ENCODE results near the gene GALNT18.

GALNT18 gene

DNA sequence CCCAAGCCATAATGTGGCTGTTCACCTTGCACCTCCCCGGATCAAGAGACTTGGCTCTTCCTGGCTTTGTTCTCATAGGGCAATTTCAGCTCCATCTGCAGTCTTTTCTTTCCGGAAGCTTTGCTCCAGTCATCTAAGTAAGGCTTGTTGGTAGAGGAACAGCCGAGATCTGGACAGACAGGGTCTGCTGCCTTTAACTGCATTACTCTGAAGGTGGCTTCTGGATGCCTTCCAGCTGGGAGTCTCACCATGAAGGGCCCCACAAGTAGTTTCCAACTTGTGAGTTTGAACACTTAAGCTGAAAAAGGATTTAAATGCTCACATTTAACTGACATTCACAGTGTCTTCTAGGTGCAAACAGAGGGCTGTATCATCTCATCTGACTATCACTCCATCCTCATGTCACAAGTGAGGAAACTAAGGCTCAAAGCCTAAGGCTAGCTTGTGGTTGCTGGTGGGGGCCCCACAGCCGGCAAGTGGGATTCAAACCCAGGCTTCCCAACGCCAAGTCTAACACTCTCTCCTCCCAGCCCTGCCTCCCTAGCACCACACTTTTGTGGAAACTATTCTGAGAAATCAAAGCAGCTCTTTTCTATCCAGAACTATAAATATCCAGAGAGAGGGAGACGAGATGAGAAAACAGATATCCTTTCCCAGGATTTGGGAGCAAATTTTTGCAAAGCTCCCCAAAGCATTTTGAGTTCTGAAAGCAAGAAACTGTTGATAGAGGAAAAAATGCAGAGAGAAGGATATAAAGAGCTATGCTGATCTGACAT, 58.4 kb downstream of the GALNT18 start:
- no peak for DNase-seq

DNA sequence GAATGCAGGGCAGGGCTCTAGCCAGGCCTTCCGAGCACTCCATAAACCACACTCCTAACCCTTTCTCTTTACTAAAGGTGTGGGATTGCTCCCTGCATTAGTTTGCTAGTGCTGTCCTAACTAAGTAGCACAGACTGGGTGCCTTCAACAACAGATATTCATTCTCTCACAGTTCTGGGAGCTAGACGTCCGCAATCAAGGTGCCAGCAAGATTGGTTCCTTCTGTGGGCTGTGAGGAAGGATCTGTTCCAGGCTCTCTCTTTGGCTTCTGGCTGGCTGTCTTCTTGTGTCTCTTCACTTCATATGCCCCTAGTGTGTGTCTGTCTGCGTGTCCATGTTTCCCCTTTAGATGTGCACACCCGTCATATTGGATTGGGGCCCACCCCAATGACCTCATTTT, 59.8 kb downstream of the GALNT18 start:
- DNase-seq = no peak

DNA sequence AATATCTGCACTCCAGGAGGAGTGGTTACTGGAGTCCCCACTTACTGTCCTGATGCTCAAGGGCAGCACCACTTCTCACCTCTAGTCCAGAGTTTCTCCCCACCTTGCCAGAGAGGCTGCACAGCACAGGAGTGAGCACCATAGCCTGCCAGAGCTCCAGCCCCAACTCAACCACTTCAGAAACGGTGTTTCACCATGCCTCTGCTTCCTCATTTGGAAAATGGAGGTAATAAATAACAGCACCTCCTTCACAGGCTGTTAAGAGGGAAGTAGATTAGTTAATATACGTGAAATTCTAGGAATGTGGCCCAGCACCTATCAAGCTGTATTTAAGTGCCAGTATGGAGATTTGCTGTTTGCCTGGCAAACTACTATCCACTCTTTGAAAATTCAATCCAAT, 63.0 kb downstream of the GALNT18 start:
- DNase-seq = no peak

DNA sequence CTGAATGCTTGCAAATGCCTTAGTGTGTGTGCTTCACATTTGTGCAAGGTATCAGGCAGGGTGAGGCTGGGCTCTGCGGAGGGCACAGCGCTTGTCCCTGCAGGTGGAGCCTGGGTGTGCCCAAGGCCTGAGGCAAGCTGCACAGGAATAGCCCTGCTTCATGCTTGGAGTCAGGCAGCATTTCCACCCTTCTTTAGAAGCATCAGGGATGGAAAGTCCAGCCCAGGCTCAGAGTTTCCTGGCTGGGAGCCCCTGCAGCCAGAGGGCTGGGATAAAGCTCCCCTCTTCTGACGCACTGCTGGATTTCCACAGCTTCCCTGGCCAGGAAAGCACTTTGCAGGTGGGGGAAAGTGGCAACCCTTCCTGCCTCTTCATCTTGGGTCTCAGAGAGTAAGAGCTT, 63.4 kb downstream of the GALNT18 start:
- no peak for DNase-seq

DNA sequence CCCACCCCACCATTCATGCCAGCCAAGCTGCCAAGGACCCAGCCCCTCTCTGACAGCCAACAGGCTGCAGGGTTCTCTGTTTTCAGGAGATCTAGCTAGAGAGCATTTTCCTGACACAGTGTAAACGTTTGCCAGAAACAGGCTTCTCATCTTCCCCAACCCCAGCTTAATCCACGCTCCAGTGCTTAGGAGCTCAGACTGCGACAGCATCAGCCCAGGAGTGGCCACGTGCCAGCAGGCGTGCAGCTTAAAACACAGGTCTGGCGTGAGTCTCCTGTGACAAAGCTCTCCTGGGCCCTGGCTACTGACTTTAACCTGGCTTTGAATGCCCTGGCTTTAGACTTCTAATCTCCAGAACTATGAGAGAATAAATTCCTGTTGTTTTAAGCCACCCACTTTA, 66.6 kb downstream of the GALNT18 start:
- no peak for DNase-seq

DNA sequence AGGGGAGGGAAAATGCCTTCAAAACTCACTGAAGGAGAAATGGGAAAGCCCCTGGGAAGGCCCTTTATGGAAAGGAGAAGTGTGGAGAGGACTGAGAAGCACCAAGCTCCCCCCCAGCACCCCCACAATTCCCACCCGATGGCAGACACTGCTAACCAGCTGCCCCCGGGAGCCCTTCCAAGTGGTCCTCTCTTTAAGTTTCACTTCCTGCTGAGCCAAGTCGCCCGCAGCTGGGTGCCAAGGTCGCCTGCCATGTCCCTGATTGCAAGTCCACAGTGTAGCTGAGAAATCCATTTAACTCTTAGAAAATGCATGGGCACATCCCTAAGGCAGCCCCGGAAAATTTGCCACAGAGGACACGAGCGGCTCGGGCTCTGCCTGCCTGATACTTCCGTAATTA, 68.2 kb downstream of the GALNT18 start:
- DNase-seq = no peak

DNA sequence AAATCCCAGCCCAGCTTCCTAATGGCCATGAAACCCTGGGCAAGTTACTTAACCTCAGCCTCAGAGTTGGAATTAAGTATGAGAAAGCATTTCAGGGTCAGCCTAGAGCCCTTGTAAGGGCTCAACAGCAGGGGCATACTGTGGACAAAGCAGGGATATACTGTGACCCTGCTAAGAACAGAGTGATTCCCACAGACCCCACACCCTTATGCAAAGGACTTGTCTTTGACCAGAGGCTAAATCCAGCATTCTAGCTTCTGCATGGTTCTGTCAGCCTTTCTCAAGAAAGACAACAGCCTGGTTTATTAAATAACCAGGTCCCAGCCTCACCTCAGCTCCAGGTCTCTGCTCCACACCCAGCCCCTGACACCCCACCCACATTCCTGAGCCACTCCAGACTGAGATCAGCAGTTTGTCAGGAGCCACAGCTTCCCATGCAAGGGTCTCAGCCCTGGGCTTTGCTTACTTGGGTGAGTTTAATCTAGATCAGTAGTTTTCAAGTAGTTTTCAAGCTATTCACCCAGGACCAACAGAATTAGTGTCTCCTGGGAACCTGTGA, 69.2 kb downstream of the GALNT18 start:
- no peak for DNase-seq

DNA sequence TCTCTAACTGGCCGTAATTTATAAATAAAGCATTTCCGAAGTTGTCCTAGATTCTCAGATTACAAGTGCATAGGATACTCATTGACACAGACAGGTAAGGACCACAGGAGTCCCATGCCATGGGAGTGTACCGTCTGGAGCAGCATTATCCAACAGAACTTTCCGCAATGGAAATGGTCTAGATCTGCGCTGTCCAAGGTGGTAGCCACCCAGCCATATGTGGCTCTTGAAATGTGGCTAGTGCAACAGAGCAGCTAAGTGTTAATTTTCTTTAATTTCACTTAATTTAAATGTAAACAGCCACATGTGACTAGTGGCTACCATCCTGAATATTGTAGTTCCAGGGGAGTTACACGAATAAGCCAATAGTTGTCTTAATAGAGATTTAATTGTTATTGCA, 71.3 kb downstream of the GALNT18 start:
- DNase-seq = no peak

DNA sequence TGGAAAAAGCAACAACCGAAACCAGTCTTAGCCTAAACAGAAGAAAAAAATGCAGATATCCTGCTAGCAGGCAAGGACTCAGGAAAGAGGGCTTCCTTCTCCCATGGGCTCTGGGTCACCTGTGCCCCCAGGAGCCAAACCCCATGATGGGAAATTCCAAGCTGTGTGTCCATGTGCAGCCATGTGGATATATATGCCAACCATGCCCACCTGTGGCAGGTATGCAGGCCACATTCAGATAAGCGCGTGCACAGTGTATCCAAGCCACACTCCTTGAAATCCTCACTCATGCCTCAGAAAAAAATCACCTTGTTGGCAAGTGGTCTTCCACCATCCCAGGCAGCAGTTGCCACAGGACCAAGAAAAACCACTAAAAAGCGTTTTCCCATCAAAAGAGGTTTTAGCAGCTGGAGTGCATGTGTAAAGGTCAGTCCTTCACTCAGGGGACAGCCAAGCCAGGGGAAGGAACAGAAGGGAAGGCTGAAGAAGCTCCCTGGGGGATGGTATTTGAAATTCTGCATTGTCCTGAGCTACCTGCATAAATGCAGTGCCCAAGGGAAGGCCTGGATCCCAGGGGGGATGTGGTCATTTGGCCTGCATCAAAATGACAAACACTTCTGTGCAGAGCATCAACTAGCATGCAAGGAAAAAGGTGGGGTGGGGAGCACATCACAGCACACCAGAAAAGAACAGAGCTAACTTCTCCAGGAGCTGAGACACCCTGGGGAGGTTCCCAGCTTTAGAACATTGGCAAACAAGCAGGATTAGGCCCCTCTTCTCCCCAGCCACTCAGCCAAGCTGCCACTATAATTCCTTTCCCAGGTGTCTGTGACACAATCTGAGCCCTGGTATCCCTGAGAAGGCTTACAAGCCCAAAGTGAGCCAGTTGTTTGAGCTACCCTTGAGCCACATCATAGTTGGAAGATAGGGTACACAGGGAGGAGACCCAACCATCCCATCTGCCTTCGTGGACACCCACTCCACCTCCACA, 76.2 kb downstream of the GALNT18 start:
- DNase-seq = no peak

DNA sequence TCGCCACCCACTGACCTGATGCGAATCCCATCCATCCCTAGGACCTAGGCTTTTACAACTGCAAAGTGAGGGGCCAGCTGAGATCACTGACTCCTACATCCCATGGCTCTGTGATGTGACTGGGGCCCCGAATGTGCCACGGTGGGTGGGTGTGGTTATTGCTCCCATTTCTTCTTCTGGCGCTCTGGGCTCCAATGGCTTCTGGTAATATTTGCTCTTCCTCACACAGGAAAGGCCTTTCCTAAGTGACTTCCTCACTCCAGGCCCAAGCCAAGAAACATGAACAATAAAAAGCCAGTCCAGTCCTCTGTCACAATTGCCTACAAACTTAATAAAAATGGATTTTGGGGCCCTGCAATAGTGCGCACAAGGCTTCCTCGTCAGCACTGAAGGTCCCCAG, 78.1 kb downstream of the GALNT18 start:
- no peak for DNase-seq

DNA sequence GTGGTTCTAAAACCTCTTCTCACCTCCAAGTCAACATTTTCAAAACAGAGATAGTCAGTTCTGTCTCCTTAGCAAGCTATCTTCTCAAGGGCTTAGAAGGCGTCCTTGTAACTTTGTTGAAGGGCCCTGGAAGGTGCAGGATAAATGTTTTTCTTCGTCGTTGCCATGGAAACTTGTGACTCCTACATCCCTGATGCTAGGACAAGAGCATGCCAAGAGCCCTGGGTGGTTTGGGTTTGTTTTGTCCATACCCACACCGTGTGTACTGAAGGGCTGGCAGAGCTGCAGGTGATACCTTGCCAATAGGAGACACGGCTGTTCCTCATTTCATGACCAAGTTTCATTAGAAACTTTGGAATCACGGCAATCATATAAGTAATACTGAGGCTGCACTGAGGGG, 81.6 kb downstream of the GALNT18 start:
- DNase-seq = no peak

DNA sequence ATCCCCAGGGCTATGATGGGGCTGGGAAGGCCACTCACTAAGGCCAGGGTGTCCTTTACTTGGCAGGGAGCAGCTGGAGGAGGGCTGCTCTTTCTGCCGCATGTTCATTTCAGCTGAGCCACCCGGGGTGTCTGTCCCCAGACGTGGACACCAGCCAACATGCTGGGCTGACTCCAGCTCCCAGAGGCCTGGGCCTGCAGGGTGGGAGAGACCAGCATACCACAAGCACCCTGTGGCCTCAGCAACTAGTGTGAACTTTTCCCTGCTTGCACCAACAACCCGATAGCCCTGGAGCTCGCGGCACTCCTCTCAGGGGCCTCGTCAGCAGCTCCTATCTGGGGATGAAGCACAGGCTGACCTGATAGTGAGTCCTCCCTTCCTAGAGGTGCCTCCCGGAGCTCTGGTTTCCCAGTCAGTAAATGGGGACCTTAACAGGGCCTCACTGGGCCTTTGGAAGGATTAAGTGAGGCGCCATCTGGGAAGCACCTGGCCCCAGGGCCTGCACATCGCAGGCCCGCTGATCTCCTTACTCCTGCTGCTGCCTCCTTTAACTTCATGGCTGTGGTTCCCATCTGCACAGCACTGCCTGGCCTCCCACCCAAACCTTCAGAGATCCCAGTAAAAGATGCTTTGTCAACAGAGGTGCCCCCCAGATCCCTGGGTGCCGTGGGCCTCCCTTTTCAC, 83.4 kb downstream of the GALNT18 start:
- DNase-seq = no peak

DNA sequence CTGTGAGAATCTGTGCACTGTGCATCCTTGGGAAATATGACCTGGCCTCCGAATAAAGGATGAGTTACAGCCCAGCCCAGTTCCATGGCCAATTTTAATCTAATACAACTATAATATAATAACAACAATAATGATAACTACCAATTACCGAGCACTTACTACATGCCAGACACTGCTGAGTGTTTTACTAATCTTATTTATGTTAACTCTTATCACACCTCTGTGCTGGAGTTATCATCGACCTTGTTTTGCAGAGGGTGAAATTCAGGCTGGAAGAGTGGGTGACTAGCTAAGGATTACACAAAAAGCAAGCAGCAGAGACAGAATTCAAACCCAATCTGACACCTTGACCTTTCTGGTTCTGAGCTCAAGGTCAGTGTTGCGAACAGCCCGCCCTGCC, 83.9 kb downstream of the GALNT18 start:
- DNase-seq = no peak

DNA sequence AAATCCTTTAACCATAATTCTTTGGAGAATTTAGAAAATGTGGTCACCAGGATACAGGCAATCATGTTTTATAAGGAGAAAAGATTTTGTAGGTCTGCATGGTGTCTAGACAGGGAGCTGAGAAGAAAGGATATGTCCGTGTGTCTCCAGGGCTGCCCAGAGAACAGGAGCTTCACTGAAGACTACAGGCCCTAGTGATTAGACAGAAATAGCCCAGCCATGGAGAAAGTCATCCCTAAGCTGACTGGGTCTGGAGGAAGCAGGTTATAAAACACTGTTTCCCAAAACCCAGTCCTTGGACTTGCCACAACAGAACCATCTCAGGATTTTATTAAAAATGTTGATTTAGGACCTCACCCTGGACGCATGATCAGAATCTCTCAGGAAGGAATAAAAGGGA, 84.4 kb downstream of the GALNT18 start:
- DNase-seq = no peak

DNA sequence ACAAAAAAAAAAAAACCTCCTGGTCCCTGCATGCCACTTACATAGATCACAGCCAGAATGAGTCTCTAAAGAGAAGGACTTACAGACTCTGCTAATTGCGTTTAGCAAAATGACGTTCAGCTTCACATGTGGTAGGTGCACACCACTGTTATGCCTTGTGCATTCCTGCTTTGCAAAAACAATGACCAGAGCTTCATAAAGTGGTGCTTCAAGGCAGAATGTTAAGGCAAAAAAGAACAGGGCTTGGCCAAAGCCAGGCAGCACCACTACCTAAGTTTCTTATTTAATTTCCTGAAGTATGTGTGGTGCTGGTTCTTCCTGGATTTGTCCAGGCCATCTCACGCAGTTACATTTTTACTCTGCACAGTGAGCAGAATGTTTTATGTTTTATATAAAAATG, 85.2 kb downstream of the GALNT18 start:
- DNase-seq = no peak

DNA sequence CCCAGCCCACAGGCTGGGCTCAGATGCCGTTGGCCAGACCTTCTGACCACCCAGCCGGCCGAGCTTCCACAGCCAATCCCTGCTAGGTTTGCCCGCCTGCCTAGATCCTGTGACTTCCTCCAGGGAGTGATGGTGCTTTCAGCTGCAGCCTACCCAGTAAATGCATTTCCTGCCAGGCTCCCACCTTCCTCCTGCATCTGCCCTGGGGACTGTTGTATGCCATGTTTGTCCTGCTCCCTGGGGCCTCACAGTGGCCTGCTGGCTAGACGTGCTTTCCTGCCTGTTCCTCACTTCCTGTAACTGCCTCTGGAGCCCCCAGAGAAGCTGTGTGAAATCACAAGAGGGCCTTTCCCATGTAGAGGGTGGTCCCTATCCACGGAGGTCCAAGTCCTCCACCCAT, 86.2 kb downstream of the GALNT18 start:
- DNase-seq = no peak

DNA sequence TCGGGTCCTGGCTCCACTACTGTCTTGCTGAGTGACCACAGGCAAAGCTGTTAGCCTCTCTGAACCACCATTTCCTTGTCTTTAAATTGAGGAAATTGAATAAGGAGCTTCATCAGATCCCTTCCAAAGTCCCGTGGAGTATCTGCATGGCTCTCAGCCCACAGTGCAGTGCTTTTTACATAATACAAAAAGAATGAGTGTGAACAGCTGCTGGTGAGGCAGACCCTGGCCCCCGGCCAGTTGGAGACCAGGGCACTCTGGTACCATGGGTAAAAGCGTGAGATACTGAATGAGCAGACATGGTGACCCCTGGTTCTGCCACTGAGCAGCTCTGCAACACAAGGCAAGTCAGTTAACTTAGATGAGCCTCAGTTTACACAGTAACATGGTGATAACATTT, 86.8 kb downstream of the GALNT18 start:
- no peak for DNase-seq

DNA sequence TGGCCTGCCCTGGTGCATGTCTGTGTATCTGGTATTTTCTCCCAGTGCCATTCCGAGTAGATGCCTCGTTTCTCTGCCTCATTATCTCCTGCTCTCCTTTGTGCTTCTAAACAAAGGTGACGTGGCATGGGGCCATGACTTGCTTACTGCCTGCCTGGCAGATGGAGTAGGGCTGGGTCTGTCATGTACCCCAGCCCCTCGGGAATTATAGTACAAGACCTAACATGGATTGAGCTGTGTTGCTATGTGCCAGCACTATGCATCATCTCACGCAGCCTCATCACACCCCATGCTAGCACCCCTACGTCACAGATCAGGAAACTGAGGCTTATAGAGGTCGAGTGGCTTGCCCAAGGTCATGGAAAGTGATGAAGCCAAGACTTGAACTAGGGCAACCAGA, 88.1 kb downstream of the GALNT18 start:
- no peak for DNase-seq

DNA sequence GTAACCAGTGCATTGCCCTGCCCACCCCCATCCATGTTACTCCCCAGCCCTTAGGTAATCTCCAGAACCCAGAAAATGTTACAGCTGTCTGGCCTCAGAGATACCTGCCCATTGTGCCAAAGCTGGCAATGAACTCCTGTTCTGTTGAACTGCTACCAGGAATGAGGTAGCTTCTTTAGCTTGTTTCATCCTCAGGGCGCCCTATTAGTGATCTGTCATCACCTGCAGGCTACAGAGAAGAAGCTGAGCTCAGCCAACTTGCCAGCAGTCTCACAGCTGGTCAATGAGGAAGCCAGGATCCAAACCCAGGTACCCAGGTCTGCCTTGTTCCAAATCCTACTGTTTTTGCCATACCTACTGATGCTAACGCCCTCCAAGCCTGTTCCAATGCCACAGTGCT, 88.7 kb downstream of the GALNT18 start:
- DNase-seq = no peak

DNA sequence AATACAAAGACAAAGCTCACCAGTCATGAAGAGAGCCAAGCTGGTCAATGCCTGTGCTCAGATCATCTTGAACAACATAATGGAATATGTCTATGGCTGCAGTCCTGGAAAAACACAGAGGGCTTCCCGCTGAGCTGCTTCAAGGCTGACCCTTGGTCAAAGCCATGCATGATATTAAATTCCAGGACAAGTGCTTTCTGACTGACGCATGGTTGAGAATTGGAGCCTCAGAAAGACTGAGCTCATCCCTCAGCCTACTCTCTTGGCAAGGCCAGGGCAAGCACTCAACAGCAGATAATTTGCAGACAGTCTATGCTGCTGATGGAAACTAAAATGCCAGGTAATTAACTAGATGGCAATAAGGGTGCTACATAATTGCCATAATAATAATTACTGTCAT, 89.2 kb downstream of the GALNT18 start:
- no peak for DNase-seq

DNA sequence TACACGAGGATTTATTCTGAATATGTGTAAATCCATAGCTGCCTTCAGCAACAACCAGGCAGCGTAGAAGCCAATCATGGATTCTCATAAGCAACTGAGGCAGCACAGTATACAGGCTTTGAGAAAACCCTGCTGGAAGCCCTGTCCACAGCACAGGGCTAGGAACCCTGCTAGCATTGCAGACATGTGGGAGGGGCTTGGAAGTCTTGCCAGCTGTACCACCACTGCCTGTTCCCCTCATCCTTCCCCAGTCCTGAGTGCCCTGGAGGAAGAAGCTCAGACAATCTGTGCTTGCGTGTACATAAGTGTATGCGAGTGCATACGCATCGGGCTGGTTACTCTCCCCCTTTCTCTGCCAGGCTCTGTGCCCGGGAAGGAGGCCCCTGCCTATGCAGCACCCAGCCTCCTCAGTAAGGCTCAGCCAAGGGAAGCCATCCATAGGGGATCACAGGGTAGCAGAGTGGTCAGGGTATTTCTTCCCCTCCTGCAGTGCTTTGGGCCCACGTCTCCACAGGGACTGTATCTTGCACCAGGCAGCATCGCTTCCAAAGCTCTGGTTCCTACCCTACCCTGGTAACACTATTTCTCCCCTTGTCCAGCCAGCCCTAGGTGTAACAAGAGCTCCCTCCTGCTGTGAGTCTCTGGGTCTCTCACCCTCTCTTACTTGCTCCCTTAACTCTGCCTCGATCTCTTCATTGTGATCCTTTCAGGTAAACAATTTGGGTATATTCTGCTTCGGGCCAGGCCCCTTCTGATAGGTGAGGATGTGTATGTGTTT, 90.5 kb downstream of the GALNT18 start:
- DNase-seq = no peak

DNA sequence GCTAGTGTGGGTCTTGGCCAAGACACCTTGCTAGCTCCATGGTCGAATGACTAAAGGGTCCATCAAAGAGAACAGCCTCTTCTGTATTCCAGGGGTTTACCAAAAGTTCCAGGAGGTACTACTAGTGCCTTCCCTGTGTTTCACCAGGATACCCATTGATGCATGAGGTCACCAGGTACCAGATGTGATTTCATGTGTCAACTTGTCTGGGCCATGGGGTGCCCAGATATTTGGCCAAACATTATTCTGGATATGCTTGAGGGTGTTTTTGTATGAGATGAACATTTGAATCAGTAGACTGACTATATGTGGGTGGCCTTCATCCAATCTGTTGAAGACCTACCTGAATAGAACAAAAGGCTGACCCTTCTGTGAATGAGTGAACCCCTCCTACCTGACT, 92.8 kb downstream of the GALNT18 start:
- no peak for DNase-seq
